T-cell (primary cell): ENCODE results near the gene MPDU1. TPM values are rescaled to one million over a fixed set of nuclear protein-coding genes. Genes with fewer than 3 reads are reported as not detected.

Experiments used
- ATAC-seq, 4 experiments: fragments of 200-7000 bp in 3 of 4; fragments of 150-1000 bp in 1 of 4; cut with Tn5 transposase; replicated peaks in 1 of 4; 1 replicate in 3 of 4; 2 replicates in 1 of 4; pipeline ENCODE4 v1.10.0; 2021; ENCODE audit warnings: moderate library complexity in 3 of 4, mild to moderate bottlenecking in 2 of 4, moderate number of reproducible peaks in 1 of 4
- CTCF ChIA-PET, 2 donors: fragments of 300-600 bp; sonication (Branson Sonifier 250); formaldehyde crosslinking; loops; one replicate each; lab custom pipeline; 2022; ENCODE audit warnings: antibody characterized with exemption in 2 of 2; lab: Charles Lee
- POLR2A ChIA-PET, 2 donors: fragments of 300-600 bp; sonication (Branson Sonifier 250); formaldehyde crosslinking; loops; one replicate each; lab custom pipeline; 2022; ENCODE audit warnings: antibody characterized with exemption in 2 of 2; lab: Charles Lee
- DNase-seq, 35 experiments: peaks; one replicate each; pipeline versions ENCODE4 v3.0.0 to v3.0.0-alpha.2; 2013 to 2023
- H3K27ac ChIP-seq: one replicate; pipeline ENCODE4 v1.5.1; 2013; ENCODE audit warnings: low read length
- H3K27me3 ChIP-seq, 2 experiments: replicated peaks in 1 of 2; 1 replicate in 1 of 2; 2 replicates in 1 of 2; pipeline versions ENCODE4 v1.6.1 to v1.7.0; 2013; ENCODE audit warnings: low read length in 1 of 2, mixed read lengths in 1 of 2; ENCODE audit not compliant: control insufficient read depth in 2 of 2, insufficient read depth in 2 of 2; ENCODE audit errors: extremely low read depth in 1 of 2
- H3K36me3 ChIP-seq, 2 donors: 1 replicate in 1 of 2; 2 replicates in 1 of 2; pipeline versions ENCODE4 v1.6.1 to v1.7.0; 2013; ENCODE audit warnings: low read length in 1 of 2; ENCODE audit not compliant: control insufficient read depth in 2 of 2, insufficient read depth in 1 of 2; ENCODE audit errors: extremely low read depth in 1 of 2
- H3K4me1 ChIP-seq, 2 experiments: 1 replicate in 1 of 2; 2 replicates in 1 of 2; pipeline versions ENCODE4 v1.6.1 to v1.7.0; 2013; ENCODE audit warnings: low read length in 2 of 2, mixed read lengths in 1 of 2; ENCODE audit not compliant: insufficient read depth in 2 of 2, control insufficient read depth in 1 of 2; ENCODE audit errors: extremely low read depth in 1 of 2
- H3K4me3 ChIP-seq, 2 donors: 1 replicate in 1 of 2; 2 replicates in 1 of 2; pipeline versions ENCODE4 v1.5.1 to v1.7.0; 2013; ENCODE audit warnings: mild to moderate bottlenecking in 2 of 2, low read length in 1 of 2, moderate library complexity in 1 of 2; ENCODE audit not compliant: control insufficient read depth in 1 of 2; ENCODE audit errors: extremely low read depth in 1 of 2
- H3K9me3 ChIP-seq: 2 replicates; pipeline ENCODE4 v1.7.0; 2013
- H3K27ac Mint-ChIP-seq, 2 donors: one replicate each; pipeline ENCODE4 v1.8.0; 2020 to 2021; ENCODE audit warnings: mild to moderate bottlenecking in 2 of 2, mixed read lengths in 2 of 2
- H3K27me3 Mint-ChIP-seq, 2 donors: one replicate each; pipeline ENCODE4 v1.8.0; 2021 to 2022; ENCODE audit warnings: mixed read lengths in 2 of 2
- H3K36me3 Mint-ChIP-seq: one replicate; pipeline ENCODE4 v1.8.0; 2021; ENCODE audit warnings: mixed read lengths
- H3K4me1 Mint-ChIP-seq, 3 donors: one replicate each; pipeline ENCODE4 v1.8.0; 2020 to 2022; ENCODE audit warnings: mixed read lengths in 3 of 3, mild to moderate bottlenecking in 1 of 3
- H3K4me3 Mint-ChIP-seq, 3 donors: one replicate each; pipeline ENCODE4 v1.8.0; 2020 to 2022; ENCODE audit warnings: mild to moderate bottlenecking in 3 of 3, mixed read lengths in 3 of 3, moderate library complexity in 3 of 3
- H3K9me3 Mint-ChIP-seq, 3 donors: one replicate each; pipeline ENCODE4 v1.8.0; 2020 to 2022; ENCODE audit warnings: mixed read lengths in 3 of 3
- WGBS: methylation state at CpG from one replicate; pipeline ENCODE4 v1.1.5; 2013; ENCODE audit warnings: missing lambda C conversion rate; ENCODE audit not compliant: insufficient coverage; 5-methylcytosine and 5-hydroxymethylcytosine counted together
- total RNA-seq, 35 experiments: library from RNA in 6 of 35; stranded (reverse) in 6 of 35; fragments of 120-200 nt in 1 of 35; gene quantifications; one replicate each; pipeline versions ENCODE4 v1.2.1 to v1.2.4 and lab custom pipeline; 2013 to 2026

MPDU1 gene
- total RNA-seq, 5 donors from 2014 or later (not counting 1 experiment from before 2014, with no cell fraction given) = 27.0 to 31.4 (median 28.6) TPM

DNA sequence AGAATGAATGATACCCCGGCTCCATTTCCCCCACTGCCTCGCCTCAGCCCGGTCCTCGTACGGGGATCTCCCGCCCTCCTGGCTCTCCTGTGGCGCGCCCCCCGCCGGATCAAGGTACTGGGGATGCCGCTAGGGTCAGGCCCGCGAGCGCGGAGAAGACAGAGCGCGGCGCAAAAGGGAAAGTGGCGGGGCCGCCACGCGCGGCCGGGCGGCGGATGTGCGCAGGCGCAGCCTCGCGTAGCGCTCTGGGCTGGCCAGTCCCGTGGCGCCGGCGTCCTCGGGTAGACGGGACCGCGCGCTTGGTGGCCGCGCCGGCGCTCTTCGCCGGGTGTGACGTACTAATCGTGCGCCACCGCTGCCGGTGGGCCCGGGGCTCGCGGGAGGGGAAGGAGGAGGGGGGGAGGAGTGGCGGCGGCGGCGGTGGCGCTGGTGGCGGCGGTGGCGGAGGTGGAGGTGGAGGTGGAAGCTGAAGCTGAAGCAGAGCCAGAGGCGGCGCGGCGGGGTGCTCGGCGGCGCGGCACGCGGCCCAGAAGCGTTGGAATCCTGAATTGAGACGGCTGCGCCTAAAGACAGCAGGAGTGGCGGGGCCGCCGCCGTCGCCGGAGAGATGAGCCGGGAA, 22.0 kb upstream of the MPDU1 start, which contains the start of gene SENP3:
TSS of gene SENP3 (plus strand) at position 331 of the 619 bp plus-strand sequence. CDS start 1,158 bp downstream, outside the sequence.
- POLR2A ChIA-PET = interaction anchor here (0.6 to 1.1 kb wide), 4 partner anchors 13 to 120 kb away, joined by 3 to 5 read pairs (median 4); partner anchors contain the start of gene MPDU1 (in 1 of the 2)
- H3K4me1 Mint-ChIP-seq = peaks cover 29 to 48% (median 46%) of the 10 kb centered on the region in 3 donors
- H3K27me3 ChIP-seq = no peaks in the 10 kb centered on the region
- peak within 1 kb of the TSS; percentile 87 to 92 (median 92) for H3K4me3 Mint-ChIP-seq
- CTCF ChIA-PET = interaction anchor here (1.0 to 2.8 kb wide), 17 partner anchors 9 to 516 kb away, joined by 3 to 22 read pairs (median 6); partner anchors contain the start of genes FXR2 (in 1 of the 2), GABARAP (in 1 of the 2), TMEM102 (in 1 of the 2) and TP53 (in 1 of the 2)
- H3K27me3 Mint-ChIP-seq = no peaks in the 10 kb centered on the region
- WGBS = under 1% methylated on average over 77 of the region's 82 CpGs
- H3K4me3 ChIP-seq = peak within 1 kb of the TSS; percentile 73 to 83
- peak within 1 kb of the TSS; percentile 91 for H3K27ac ChIP-seq
- no peaks in the 10 kb centered on the region for H3K9me3 Mint-ChIP-seq
- DNase-seq (peak; percentile 74 to 97 (median 85)), ATAC-seq (peak; percentile 86 to 89 (median 88))
- H3K36me3 Mint-ChIP-seq = peaks cover 4% of the 10 kb centered on the region
- peaks cover 3 to 33% of the 10 kb centered on the region in 2 donors for H3K36me3 ChIP-seq
- H3K4me1 ChIP-seq = peaks cover 12 to 51% of the 10 kb centered on the region in 2 experiments
- peak within 1 kb of the TSS; percentile 85 to 95 for H3K27ac Mint-ChIP-seq
- no peaks in the 10 kb centered on the region for H3K9me3 ChIP-seq

DNA sequence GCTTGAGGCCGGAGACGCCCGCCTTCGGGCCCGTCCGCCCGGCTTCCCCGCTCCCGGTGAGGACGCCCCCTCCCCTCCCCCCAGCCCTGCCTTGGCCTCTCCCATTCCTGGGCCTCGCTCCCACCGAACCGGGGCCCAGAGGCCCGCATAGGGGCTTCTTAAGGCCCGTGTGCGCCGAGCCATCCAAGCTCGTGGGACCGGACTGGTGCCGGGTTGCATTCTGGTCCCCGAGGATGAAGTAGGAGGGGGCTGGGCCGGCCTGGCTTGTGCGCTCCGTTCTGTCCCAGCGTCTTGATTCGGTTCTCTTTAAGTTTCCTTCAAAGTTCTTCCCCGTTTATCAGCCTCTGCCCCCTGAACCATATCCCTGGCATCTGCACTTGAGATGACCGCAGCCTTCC, 21.4 kb upstream of the MPDU1 start:
- under 1% methylated on average over 23 of the region's 28 CpGs for WGBS
- no peaks in the 10 kb centered on the region for H3K9me3 Mint-ChIP-seq
- ChIA-PET POLR2A (interaction anchor here in 1 of 2 donors (1.0 to 1.1 kb wide), 2 partner anchors 12 to 21 kb away, joined by 3 read pairs; partner anchors contain the start of gene MPDU1), CTCF (no interaction called here)
- DNase-seq (no peak), ATAC-seq (peak in 3 of 4 experiments; percentile 2 to 4 (median 2))
- peak overlapping the region; percentile 82 to 87 (median 85) for H3K4me3 Mint-ChIP-seq
- peak overlapping the region; percentile 67 to 83 for H3K4me3 ChIP-seq
- no peaks in the 10 kb centered on the region for H3K27me3 Mint-ChIP-seq
- peak overlapping the region; percentile 61 for H3K27ac ChIP-seq
- H3K36me3 ChIP-seq = peaks cover 3 to 35% of the 10 kb centered on the region in 2 donors
- H3K4me1 Mint-ChIP-seq = peaks cover 28 to 48% (median 44%) of the 10 kb centered on the region in 3 donors
- H3K4me1 ChIP-seq = peaks cover 12 to 50% of the 10 kb centered on the region in 2 experiments
- peak overlapping the region; percentile 79 to 84 for H3K27ac Mint-ChIP-seq
- no peaks in the 10 kb centered on the region for H3K9me3 ChIP-seq
- H3K36me3 Mint-ChIP-seq = peaks cover 4% of the 10 kb centered on the region
- H3K27me3 ChIP-seq = no peaks in the 10 kb centered on the region

DNA sequence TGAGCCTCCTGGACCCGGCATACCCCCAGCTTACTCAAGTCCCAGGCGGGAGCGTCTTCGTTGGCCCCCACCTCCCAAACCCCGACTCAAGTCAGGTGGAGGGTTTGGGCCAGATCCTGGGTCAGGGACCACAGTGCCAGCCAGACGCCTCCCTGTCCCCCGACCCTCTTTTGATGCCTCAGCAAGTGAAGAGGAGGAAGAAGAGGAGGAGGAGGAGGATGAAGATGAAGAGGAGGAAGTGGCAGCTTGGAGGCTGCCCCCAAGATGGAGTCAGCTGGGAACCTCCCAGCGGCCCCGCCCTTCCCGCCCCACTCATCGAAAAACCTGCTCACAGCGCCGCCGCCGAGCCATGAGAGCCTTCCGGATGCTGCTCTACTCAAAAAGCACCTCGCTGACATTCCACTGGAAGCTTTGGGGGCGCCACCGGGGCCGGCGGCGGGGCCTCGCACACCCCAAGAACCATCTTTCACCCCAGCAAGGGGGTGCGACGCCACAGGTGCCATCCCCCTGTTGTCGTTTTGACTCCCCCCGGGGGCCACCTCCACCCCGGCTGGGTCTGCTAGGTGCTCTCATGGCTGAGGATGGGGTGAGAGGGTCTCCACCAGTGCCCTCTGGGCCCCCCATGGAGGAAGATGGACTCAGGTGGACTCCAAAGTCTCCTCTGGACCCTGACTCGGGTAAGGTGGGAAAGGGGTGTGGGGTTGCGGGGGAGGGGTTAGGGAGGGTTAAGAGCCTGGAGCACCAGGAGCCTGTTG, 20.4 kb upstream of the MPDU1 start:
- POLR2A ChIA-PET = interaction anchor here in 1 of 2 donors (0.5 kb wide), 1 partner anchor 58 kb away, joined by 5 read pairs; no protein-coding TSS in a partner anchor
- no peaks in the 10 kb centered on the region for H3K9me3 Mint-ChIP-seq
- peak overlapping the region in 1 of 2 donors; percentile 84 for H3K27ac Mint-ChIP-seq
- H3K4me1 Mint-ChIP-seq = peaks cover 24 to 44% (median 34%) of the 10 kb centered on the region in 3 donors
- no peaks in the 10 kb centered on the region for H3K9me3 ChIP-seq
- CTCF ChIA-PET = no interaction called here
- DNase-seq = no peak
- peaks cover 9% of the 10 kb centered on the region for H3K36me3 Mint-ChIP-seq
- no peak for ATAC-seq
- peaks cover 8 to 39% of the 10 kb centered on the region in 2 experiments for H3K4me1 ChIP-seq
- peaks cover 3 to 35% of the 10 kb centered on the region in 2 donors for H3K36me3 ChIP-seq
- 95% methylated on average over 14 of the region's 30 CpGs for WGBS
- no peaks in the 10 kb centered on the region for H3K27me3 ChIP-seq
- peak overlapping the region; percentile 82 to 87 (median 85) for H3K4me3 Mint-ChIP-seq
- no peak overlapping the region for H3K27ac ChIP-seq
- no peak overlapping the region for H3K4me3 ChIP-seq
- H3K27me3 Mint-ChIP-seq = no peaks in the 10 kb centered on the region

DNA sequence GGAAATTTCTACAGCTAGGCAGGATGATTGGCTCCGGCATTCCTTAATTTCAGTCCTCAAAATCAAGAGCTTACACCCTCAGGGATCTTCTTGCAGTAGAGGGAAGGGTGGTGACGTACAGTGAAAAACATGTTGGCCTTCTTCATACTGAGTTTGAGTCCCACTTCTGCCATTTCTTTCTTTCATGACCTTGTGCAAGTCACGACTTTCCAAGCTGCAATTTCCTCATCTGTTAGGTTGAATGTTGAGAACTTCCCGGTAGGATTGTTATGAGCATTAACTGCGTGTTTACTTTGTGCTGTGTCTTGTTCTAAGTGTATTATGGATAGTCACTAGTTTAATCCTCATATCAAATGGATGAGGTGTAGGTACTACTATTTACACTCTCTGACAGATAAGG, 14.1 kb upstream of the MPDU1 start:
- peaks cover 2 to 52% of the 10 kb centered on the region in 2 donors for H3K36me3 ChIP-seq
- no peaks in the 10 kb centered on the region for H3K27me3 ChIP-seq
- H3K4me1 ChIP-seq = peaks cover 10 to 18% of the 10 kb centered on the region in 2 experiments
- POLR2A ChIA-PET = no interaction called here
- ATAC-seq = no peak
- no peak overlapping the region for H3K4me3 Mint-ChIP-seq
- H3K27ac ChIP-seq = no peak overlapping the region
- H3K27ac Mint-ChIP-seq = no peak overlapping the region
- no peaks in the 10 kb centered on the region for H3K9me3 ChIP-seq
- no peaks in the 10 kb centered on the region for H3K9me3 Mint-ChIP-seq
- no peaks in the 10 kb centered on the region for H3K27me3 Mint-ChIP-seq
- peaks cover 16 to 30% (median 19%) of the 10 kb centered on the region in 3 donors for H3K4me1 Mint-ChIP-seq
- CTCF ChIA-PET = interaction anchor here (0.6 to 1.0 kb wide), 3 partner anchors 134 to 425 kb away, joined by 3 to 7 read pairs (median 3); partner anchors contain the start of gene TMEM102 (in 1 of the 2)
- no peak overlapping the region for H3K4me3 ChIP-seq
- no CpG with 5 or more reads among the region's 5 CpGs for WGBS
- no peak for DNase-seq
- H3K36me3 Mint-ChIP-seq = peaks cover 34% of the 10 kb centered on the region

DNA sequence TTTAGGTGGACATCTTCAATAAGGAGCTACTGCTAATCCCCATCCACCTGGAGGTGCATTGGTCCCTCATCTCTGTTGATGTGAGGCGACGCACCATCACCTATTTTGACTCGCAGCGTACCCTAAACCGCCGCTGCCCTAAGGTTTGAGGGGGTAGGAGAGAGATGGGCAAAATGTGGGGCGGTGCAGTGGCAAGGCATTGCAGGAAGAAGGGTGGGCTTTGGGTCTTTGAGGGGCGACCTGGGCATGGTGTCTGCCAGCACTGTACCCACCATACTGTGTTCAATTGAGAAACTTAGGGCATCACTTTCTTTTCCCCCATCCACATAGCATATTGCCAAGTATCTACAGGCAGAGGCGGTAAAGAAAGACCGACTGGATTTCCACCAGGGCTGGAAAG, 13.3 kb upstream of the MPDU1 start:
- H3K27ac Mint-ChIP-seq = peak overlapping the region in 1 of 2 donors; percentile 71
- POLR2A ChIA-PET = no interaction called here

DNA sequence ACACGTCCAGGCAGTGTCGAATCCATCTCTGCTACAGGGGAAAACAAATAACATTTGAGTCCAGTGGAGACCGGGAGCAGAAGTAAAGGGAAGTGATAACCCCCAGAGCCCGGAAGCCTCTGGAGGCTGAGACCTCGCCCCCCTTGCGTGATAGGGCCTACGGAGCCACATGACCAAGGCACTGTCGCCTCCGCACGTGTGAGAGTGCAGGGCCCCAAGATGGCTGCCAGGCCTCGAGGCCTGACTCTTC, 11.4 kb upstream of the MPDU1 start:
- Histone ChIP-seq H3K27me3 (no peaks in the 10 kb centered on the region), H3K27ac (peak overlapping the region; percentile 82), H3K9me3 (no peaks in the 10 kb centered on the region), H3K36me3 (peaks cover 7 to 56% of the 10 kb centered on the region in 2 donors), H3K4me3 (peak overlapping the region; percentile 49 to 75), H3K4me1 (peaks cover 21 to 39% of the 10 kb centered on the region in 2 experiments)
- Mint-ChIP-seq H3K36me3 (peaks cover 59% of the 10 kb centered on the region), H3K4me1 (peaks cover 43 to 52% (median 45%) of the 10 kb centered on the region in 3 donors), H3K27ac (peak overlapping the region; percentile 96 to 99), H3K4me3 (peak overlapping the region; percentile 95 to 98 (median 96)), H3K27me3 (no peaks in the 10 kb centered on the region), H3K9me3 (no peaks in the 10 kb centered on the region)
- CTCF ChIA-PET = no interaction called here
- ATAC-seq (no peak), DNase-seq (peak in 3 of 35 experiments; percentile 98 to 99 (median 98))
- POLR2A ChIA-PET = interaction anchor here in 1 of 2 donors (0.6 kb wide), 2 partner anchors 13 to 301 kb away, joined by 3 to 4 read pairs; no protein-coding TSS in a partner anchor
- 0% methylated on average over 10 of the region's 11 CpGs for WGBS

More for the DNA sequence above, 13.3 kb upstream of the MPDU1 start:
- Histone ChIP-seq H3K4me3 (no peak overlapping the region), H3K9me3 (no peaks in the 10 kb centered on the region), H3K27me3 (no peaks in the 10 kb centered on the region), H3K4me1 (peaks cover 18 to 26% of the 10 kb centered on the region in 2 experiments), H3K36me3 (peaks cover 7 to 52% of the 10 kb centered on the region in 2 donors), H3K27ac (no peak overlapping the region)
- DNase-seq = no peak
- Mint-ChIP-seq H3K27me3 (no peaks in the 10 kb centered on the region), H3K4me1 (peaks cover 24 to 37% (median 26%) of the 10 kb centered on the region in 3 donors), H3K4me3 (no peak overlapping the region), H3K9me3 (no peaks in the 10 kb centered on the region), H3K36me3 (peaks cover 42% of the 10 kb centered on the region)
- CTCF ChIA-PET = interaction anchor here in 1 of 2 donors (0.6 to 1.0 kb wide), 3 partner anchors 135 to 426 kb away, joined by 3 read pairs; partner anchors contain the start of gene TMEM102
- 95% methylated on average over 4 of the region's 10 CpGs for WGBS
- no peak for ATAC-seq
